Left lung (tissue), 10 donors: ENCODE results near the gene LARP4. TPM values are rescaled to one million over a fixed set of nuclear protein-coding genes. Genes with fewer than 3 reads are reported as not detected.

ENCODE experiments used
- ATAC-seq: fragments of 200-7000 bp; cut with Tn5 transposase; one replicate; pipeline ENCODE4 v1.9.1; 2020; ENCODE audit warnings: moderate library complexity
- DNase-seq, 4 donors: peaks; one replicate each; pipeline ENCODE4 v3.0.0-alpha.2; 2013 to 2020
- H3K27ac ChIP-seq, 2 donors: fragments of 200-600 bp; sonication (generic) in 1 of 2; one replicate each; pipeline versions ENCODE4 v1.5.0 to v1.8.0; 2020 to 2021
- H3K27me3 ChIP-seq, 2 donors: fragments of 200-600 bp; sonication (generic) in 1 of 2; one replicate each; pipeline versions ENCODE4 v1.5.0 to v1.8.0; 2020 to 2021
- H3K36me3 ChIP-seq, 2 donors: fragments of 200-600 bp; sonication (generic) in 1 of 2; one replicate each; pipeline versions ENCODE4 v1.5.0 to v1.8.0; 2020 to 2021
- H3K4me1 ChIP-seq, 2 donors: fragments of 200-600 bp; one replicate each; pipeline ENCODE4 v1.8.0; 2021
- H3K4me3 ChIP-seq, 2 donors: fragments of 200-600 bp; sonication (generic) in 1 of 2; one replicate each; pipeline versions ENCODE4 v1.5.0 to v1.8.0; 2020 to 2021; ENCODE audit warnings: mild to moderate bottlenecking in 1 of 2
- H3K9me3 ChIP-seq, 2 donors: fragments of 200-600 bp; sonication (generic) in 1 of 2; one replicate each; pipeline versions ENCODE4 v1.5.0 to v1.8.0; 2020 to 2021
- intact Hi-C, 2 donors: fragments of 100-400 bp; cut with DNase I; formaldehyde crosslinking; loops; one replicate each; pipeline versions ENCODE4 v1.11.2 to v1.14.2; 2022
- polyA plus RNA-seq, 6 donors: library from polyadenylated mRNA; unstranded; fragments of 120-200 nt; gene quantifications; one replicate each; pipeline ENCODE4 v1.2.1, GENCODE V29; 2013; ENCODE audit not compliant: insufficient read length in 6 of 6
- total RNA-seq, 2 donors: library from RNA; stranded (reverse); fragmentation: NEBNext Ultra II Directional; extraction: Animal tissue kit (Norgen Biotek cat#: 25700); gene quantifications; one replicate each; pipeline ENCODE4 v1.2.1, GENCODE V29; 2021
- TF ChIP-seq, protein P1 (sequence below), 2 donors: fragments of 200-600 bp; sonication (generic) in 1 of 2; IDR thresholded peaks; one replicate each; pipeline versions ENCODE4 v1.5.0 to v1.8.0; 2021; ENCODE audit warnings: antibody characterized with exemption in 2 of 2
- donor health status: DM: no; HTN: yes; CAD: no.
- donor health status: DM: no; HTN: no; CAD: no.

The LARP4 gene
- total and polyA plus RNA-seq, 8 donors: 27.5 to 65.4 (median 32.0) TPM

DNA sequence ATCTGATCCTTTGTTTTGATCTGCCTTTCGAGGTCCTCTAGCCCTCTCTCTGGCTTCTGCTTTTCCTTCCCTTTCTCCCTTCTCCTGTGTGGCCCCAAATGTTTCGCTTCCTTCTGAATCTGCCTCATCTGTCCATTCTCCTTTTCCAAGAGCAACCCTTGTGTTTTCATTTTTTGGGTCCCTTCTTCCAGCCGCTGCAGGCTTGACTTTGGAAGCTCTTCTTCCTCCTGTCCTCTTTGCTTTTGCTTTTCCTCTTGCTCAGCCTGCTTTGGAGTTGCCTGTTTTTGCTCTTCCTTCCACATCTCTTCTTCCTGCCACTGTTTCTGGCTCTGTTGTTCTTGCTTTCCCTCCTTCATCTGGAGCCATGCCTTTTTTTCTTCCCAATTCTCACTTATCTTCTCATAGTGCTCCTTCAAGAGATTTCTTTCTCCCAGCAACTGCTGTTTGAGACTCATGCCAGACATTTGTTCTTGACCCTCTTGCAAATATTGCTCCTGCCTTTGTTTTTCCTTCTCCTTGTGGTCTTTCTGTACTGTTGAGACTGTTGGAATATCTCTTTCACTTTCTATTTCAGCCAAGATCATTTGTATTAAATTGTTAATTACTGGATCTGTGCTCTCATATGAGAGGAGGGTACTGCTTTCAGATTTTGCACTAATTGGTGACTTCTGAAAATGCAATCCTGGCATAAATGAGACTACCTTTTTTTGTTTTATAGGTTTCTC is 46.7 kb upstream of the LARP4 start:
- Histone ChIP-seq H3K4me1 (peaks cover 0 to 15% of the 10 kb centered on the region in 2 donors), H3K4me3 (no peak overlapping the region), H3K36me3 (no peaks in the 10 kb centered on the region), H3K9me3 (no peaks in the 10 kb centered on the region), H3K27me3 (no peaks in the 10 kb centered on the region), H3K27ac (peak overlapping the region; percentile 65 to 74)
- TF ChIP-seq, protein P1, sequence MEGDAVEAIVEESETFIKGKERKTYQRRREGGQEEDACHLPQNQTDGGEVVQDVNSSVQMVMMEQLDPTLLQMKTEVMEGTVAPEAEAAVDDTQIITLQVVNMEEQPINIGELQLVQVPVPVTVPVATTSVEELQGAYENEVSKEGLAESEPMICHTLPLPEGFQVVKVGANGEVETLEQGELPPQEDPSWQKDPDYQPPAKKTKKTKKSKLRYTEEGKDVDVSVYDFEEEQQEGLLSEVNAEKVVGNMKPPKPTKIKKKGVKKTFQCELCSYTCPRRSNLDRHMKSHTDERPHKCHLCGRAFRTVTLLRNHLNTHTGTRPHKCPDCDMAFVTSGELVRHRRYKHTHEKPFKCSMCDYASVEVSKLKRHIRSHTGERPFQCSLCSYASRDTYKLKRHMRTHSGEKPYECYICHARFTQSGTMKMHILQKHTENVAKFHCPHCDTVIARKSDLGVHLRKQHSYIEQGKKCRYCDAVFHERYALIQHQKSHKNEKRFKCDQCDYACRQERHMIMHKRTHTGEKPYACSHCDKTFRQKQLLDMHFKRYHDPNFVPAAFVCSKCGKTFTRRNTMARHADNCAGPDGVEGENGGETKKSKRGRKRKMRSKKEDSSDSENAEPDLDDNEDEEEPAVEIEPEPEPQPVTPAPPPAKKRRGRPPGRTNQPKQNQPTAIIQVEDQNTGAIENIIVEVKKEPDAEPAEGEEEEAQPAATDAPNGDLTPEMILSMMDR (IDR thresholded peaks at IDR 0.05): no peak
- intact Hi-C loops: no loop called here
- peak; percentile 49 for ATAC-seq
- DNase-seq: peak in 1 of 4 donors; percentile 1

DNA sequence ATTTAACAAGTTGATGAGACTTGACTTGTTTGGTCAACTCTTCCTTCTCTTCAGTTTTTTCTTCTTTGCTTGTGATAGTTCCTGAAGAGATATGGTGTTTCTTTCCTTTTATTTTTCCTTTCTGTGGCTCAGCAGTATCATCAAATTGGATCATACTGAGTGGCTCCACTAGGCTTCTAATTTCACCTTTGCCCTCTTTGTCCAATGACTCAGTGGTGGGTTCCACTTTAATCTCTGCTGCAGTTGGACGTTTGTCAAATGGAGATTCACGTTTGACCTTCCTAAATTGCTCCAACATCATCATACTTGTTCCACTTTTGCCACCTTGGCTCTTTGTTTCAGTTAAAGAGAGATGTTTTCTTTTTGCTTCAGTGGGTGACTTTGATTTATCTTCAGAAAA is 45.8 kb upstream of the LARP4 start:
- Histone ChIP-seq H3K27me3 (no peaks in the 10 kb centered on the region), H3K4me3 (no peak overlapping the region), H3K4me1 (peaks cover 0 to 15% of the 10 kb centered on the region in 2 donors), H3K27ac (peak overlapping the region in 1 of 2 donors; percentile 74), H3K9me3 (no peaks in the 10 kb centered on the region), H3K36me3 (no peaks in the 10 kb centered on the region)
- intact Hi-C loops: no loop called here
- TF ChIP-seq, protein P1 (IDR thresholded peaks at IDR 0.05): no peak
- ATAC-seq: no peak
- no peak for DNase-seq

DNA sequence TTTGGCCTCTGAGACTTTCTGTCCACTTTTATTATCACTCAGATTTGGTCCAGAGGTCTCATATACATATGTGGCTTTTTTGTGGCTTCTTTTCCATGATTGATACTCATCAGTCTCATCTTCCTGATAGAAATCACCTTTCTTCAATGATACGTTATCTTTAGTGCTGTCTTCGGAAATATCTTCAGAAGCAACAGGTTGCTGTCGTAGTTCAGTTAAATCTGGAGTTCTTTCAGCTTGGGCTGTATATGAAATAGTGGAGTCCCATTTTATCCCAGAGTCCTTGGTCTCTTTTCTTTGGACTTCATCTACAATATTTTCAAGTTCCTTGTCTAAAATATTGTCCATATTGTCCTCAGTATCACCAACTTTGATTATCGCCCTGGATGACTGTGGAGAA is 45.3 kb upstream of the LARP4 start:
- Histone ChIP-seq H3K4me1 (peaks cover 0 to 15% of the 10 kb centered on the region in 2 donors), H3K4me3 (no peak overlapping the region), H3K36me3 (no peaks in the 10 kb centered on the region), H3K9me3 (no peaks in the 10 kb centered on the region), H3K27ac (no peak overlapping the region), H3K27me3 (no peaks in the 10 kb centered on the region)
- intact Hi-C loops: no loop called here
- TF ChIP-seq, protein P1 (IDR thresholded peaks at IDR 0.05): no peak
- DNase-seq (no peak), ATAC-seq (no peak)

DNA sequence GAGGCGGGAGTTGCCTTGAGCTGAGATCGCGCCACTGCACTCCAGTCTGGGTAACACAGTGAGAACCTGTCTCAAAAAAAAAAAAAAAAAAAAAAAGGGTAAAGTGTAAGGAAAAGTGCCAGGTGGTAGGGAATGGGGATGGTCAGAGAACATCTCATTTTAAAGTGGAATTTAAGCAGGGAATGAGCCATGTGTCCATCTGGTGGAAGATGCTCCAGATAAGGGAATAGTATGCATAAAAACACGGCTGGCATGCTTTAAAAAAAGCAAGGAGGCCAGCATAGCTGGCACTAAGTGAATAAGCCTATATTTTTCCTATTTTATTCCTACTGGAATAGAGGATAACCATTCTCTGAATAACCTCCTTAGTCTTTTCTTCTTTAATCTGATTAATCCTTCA is 38.0 kb upstream of the LARP4 start:
- intact Hi-C loops: no loop called here
- Histone ChIP-seq H3K4me3 (no peak overlapping the region), H3K9me3 (no peaks in the 10 kb centered on the region), H3K27me3 (no peaks in the 10 kb centered on the region), H3K36me3 (no peaks in the 10 kb centered on the region), H3K4me1 (no peaks in the 10 kb centered on the region), H3K27ac (no peak overlapping the region)
- ATAC-seq (no peak), DNase-seq (no peak)
- TF ChIP-seq, protein P1 (IDR thresholded peaks at IDR 0.05): no peak

DNA sequence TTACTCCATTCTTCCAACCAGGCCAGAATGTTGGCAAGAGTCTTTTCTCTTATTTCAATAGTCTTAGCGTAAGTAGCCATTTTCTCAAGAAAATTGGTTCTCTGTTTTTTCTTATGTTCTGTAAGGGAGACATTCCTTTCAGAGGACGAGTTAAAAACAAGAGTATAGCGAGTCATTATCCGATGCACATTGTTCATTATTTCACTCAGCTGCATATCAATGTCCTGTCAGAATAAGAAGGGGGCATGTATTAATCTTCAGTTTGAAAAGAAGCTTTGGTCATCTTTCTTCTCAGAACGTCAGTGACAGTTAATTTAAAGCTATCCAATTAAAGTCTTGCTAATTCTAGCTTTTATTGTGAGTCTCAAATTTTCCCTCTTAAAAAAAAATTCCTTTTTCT is 37.5 kb upstream of the LARP4 start:
- Histone ChIP-seq H3K4me1 (no peaks in the 10 kb centered on the region), H3K27ac (no peak overlapping the region), H3K9me3 (no peaks in the 10 kb centered on the region), H3K4me3 (no peak overlapping the region), H3K27me3 (no peaks in the 10 kb centered on the region), H3K36me3 (no peaks in the 10 kb centered on the region)
- ATAC-seq (no peak), DNase-seq (no peak)
- intact Hi-C loops: no loop called here
- TF ChIP-seq, protein P1 (IDR thresholded peaks at IDR 0.05): no peak
